Activated naive CD8-positive, alpha-beta T cell treated with anti-CD3 and anti-CD28 coated beads for 36 hours (primary cell): ENCODE results near the gene ME3. TPM values are rescaled to one million over a fixed set of nuclear protein-coding genes. Genes with fewer than 3 reads are reported as not detected.

Experiments used
- DNase-seq: peaks from one replicate; pipeline ENCODE4 v3.0.0; 2021
- H3K27ac Mint-ChIP-seq: one replicate; pipeline ENCODE4 v1.8.0; 2022; ENCODE audit warnings: mild to moderate bottlenecking, moderate library complexity, mixed read lengths
- H3K27me3 Mint-ChIP-seq: one replicate; pipeline ENCODE4 v1.8.0; 2022; ENCODE audit warnings: mild to moderate bottlenecking, mixed read lengths
- H3K36me3 Mint-ChIP-seq: one replicate; pipeline ENCODE4 v1.8.0; 2021; ENCODE audit warnings: mild to moderate bottlenecking, mixed read lengths
- H3K4me1 Mint-ChIP-seq: one replicate; pipeline ENCODE4 v1.8.0; 2021; ENCODE audit warnings: mixed read lengths
- H3K4me3 Mint-ChIP-seq: one replicate; pipeline ENCODE4 v1.8.0; 2022; ENCODE audit warnings: mild to moderate bottlenecking, moderate library complexity, mixed read lengths
- H3K9me3 Mint-ChIP-seq: one replicate; pipeline ENCODE4 v1.8.0; 2022; ENCODE audit warnings: mixed read lengths
- total RNA-seq, 2 experiments: library from RNA; stranded (reverse); gene quantifications; one replicate each; pipeline ENCODE4 v1.2.3, GENCODE V29; 2021

The ME3 gene
- total RNA-seq, 2 experiments from 2014 or later: 3.8 to 4.8 TPM

- Mint-ChIP-seq H3K4me3 (no peak overlapping the region), H3K27me3 (peaks cover 5% of the 10 kb centered on the region), H3K27ac (no peak overlapping the region), H3K9me3 (no peaks in the 10 kb centered on the region), H3K4me1 (peaks cover 8% of the 10 kb centered on the region), H3K36me3 (no peaks in the 10 kb centered on the region)
- DNase-seq: no peak
Measured at GRCh38 chr11:86490582-86490981, 181.8 kb downstream of the ME3 start.

- Mint-ChIP-seq H3K4me1 (peaks cover 8% of the 10 kb centered on the region), H3K27ac (no peak overlapping the region), H3K4me3 (no peak overlapping the region), H3K36me3 (no peaks in the 10 kb centered on the region), H3K27me3 (peaks cover 5% of the 10 kb centered on the region), H3K9me3 (no peaks in the 10 kb centered on the region)
- no peak for DNase-seq
Measured at GRCh38 chr11:86489442-86489841, 183.0 kb downstream of the ME3 start.

- H3K27ac Mint-ChIP-seq: no peak overlapping the region
- H3K27me3 Mint-ChIP-seq: peaks cover 5% of the 10 kb centered on the region
- peaks cover 8% of the 10 kb centered on the region for H3K4me1 Mint-ChIP-seq
- no peak for DNase-seq
- H3K36me3 Mint-ChIP-seq: no peaks in the 10 kb centered on the region
- H3K9me3 Mint-ChIP-seq: no peaks in the 10 kb centered on the region
- no peak overlapping the region for H3K4me3 Mint-ChIP-seq
Measured at GRCh38 chr11:86488553-86488952, 183.9 kb downstream of the ME3 start.

DNA sequence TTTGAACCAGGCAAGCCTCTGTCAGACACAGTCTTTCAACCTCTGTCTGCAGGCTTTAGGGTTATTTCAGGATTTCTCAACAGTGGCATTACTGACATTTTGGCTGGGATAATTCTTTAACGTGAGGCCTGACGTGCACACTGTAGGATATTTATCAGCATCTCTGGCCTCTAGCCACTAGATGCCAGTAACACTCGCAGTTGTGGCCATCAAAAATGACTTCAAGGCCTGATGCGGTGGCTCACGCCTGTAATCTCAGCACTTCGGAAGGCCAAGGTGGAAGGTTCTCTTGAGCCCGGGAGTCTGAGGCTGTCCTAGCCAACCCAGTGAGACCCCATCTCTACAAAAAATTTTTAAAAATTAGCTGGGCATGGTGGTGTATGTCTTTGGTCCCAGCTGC lies 184.7 kb downstream of the ME3 start:
- no peaks in the 10 kb centered on the region for H3K9me3 Mint-ChIP-seq

GRCh38 chr11:86486261-86487030 lies 186.0 kb downstream of the ME3 start:
- no peaks in the 10 kb centered on the region for H3K36me3 Mint-ChIP-seq
- H3K27me3 Mint-ChIP-seq: peaks cover 5% of the 10 kb centered on the region
- no peak overlapping the region for H3K27ac Mint-ChIP-seq
- no peak overlapping the region for H3K4me3 Mint-ChIP-seq
- H3K4me1 Mint-ChIP-seq: peaks cover 8% of the 10 kb centered on the region
- H3K9me3 Mint-ChIP-seq: no peaks in the 10 kb centered on the region
- DNase-seq: peak; percentile 11

More for the DNA sequence above, 184.7 kb downstream of the ME3 start:
- Mint-ChIP-seq H3K4me3 (no peak overlapping the region), H3K36me3 (no peaks in the 10 kb centered on the region), H3K27ac (no peak overlapping the region), H3K27me3 (peaks cover 5% of the 10 kb centered on the region), H3K4me1 (peaks cover 8% of the 10 kb centered on the region)
- no peak for DNase-seq

DNA sequence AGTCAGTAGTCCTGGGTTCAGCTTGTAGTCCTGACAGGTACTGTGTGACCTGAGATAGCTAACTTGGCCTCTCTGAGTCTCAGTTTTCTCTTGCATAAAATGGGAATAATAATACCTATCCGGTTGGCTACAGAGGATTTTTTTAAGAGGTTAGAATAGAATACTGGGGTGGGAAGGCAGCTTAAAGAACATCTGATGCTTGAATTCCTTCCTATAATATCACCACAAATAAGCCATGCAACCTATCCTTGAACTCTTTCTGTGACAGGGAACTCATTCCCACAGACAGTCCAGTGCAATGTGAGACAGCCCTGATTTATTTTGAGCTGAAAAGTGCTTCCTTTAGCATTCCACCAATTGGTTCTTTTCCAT lies 187.6 kb downstream of the ME3 start:
- Mint-ChIP-seq H3K27me3 (peaks cover 5% of the 10 kb centered on the region), H3K4me1 (peaks cover 10% of the 10 kb centered on the region), H3K27ac (no peak overlapping the region), H3K36me3 (no peaks in the 10 kb centered on the region), H3K4me3 (no peak overlapping the region), H3K9me3 (no peaks in the 10 kb centered on the region)
- DNase-seq: no peak

DNA sequence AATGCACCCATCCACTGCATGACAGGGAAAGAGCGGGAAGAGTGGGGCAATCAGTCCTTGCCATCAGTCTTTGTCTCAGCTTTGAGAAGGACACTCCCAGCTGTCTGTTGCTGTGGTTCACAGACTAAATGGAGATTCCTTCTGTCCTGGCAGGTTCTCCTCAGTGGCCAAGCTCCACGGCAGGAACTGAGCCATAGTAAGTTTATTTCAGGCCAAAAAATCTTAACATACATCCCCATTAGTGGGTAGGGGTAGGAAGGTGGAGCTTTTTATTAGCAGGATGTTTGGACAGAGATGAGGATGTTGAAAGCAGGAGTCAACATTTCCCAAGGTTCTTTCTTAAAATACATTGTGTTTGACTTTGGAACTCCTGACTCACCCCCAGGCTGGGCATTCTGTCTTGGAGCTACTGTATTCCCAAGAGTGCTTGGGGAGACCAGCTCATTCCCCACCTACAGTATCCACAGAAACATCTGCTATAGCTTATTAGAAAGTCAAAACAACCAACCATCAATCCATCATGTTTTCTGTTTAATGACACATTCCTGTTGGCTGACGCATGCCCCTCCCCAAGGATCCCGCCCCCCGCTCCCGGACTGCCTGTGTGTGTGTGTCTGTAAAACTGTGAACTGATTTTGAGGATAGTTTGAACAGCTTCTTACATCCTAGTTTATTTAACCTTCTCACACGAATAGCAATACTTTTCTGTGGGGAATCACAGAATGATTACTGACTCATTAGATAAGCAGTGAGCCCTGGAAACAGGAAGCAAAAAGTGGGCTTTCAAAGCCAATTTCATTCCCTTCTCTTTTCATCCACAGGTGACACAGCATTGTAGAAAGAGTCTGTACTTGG lies 188.2 kb downstream of the ME3 start:
- H3K9me3 Mint-ChIP-seq: no peaks in the 10 kb centered on the region
- no peaks in the 10 kb centered on the region for H3K36me3 Mint-ChIP-seq
- DNase-seq: no peak
- no peak overlapping the region for H3K27ac Mint-ChIP-seq
- H3K4me1 Mint-ChIP-seq: peaks cover 10% of the 10 kb centered on the region
- no peak overlapping the region for H3K4me3 Mint-ChIP-seq
- H3K27me3 Mint-ChIP-seq: peaks cover 5% of the 10 kb centered on the region

GRCh38 chr11:86483610-86483939 lies 188.8 kb downstream of the ME3 start:
- Mint-ChIP-seq H3K4me3 (no peak overlapping the region), H3K4me1 (peaks cover 10% of the 10 kb centered on the region), H3K9me3 (no peaks in the 10 kb centered on the region), H3K27ac (no peak overlapping the region), H3K36me3 (no peaks in the 10 kb centered on the region), H3K27me3 (peaks cover 5% of the 10 kb centered on the region)
- no peak for DNase-seq

GRCh38 chr11:86482692-86483091 lies 189.7 kb downstream of the ME3 start:
- Mint-ChIP-seq H3K27me3 (peaks cover 5% of the 10 kb centered on the region), H3K4me3 (no peak overlapping the region), H3K27ac (no peak overlapping the region), H3K9me3 (no peaks in the 10 kb centered on the region), H3K36me3 (no peaks in the 10 kb centered on the region), H3K4me1 (peaks cover 10% of the 10 kb centered on the region)
- no peak for DNase-seq

DNA sequence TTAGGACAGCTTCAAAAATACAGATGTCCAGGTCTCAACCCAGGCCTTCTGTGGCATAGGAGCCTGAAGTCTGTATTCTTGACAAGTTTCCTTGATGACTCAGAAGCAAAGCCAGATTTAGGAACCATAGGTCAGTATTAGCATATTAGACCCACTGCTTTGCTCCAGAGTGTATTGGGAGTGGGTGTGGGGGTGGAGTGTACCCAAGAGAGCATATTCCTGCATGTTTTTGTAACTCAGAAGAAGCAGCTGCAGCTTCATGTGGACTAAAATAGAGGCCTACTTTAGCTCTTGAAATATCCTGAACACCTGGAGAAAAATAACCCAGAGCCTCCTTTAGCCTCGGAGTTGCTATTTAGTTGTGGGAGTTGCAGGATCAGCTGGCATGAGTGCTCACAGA lies 191.0 kb downstream of the ME3 start:
- no peaks in the 10 kb centered on the region for H3K9me3 Mint-ChIP-seq
- H3K27me3 Mint-ChIP-seq: peaks cover 5% of the 10 kb centered on the region
- no peaks in the 10 kb centered on the region for H3K36me3 Mint-ChIP-seq
- no peak overlapping the region for H3K4me3 Mint-ChIP-seq
- H3K27ac Mint-ChIP-seq: no peak overlapping the region
- no peak for DNase-seq
- peaks cover 3% of the 10 kb centered on the region for H3K4me1 Mint-ChIP-seq

- Mint-ChIP-seq H3K27ac (no peak overlapping the region), H3K27me3 (no peaks in the 10 kb centered on the region), H3K36me3 (no peaks in the 10 kb centered on the region), H3K4me3 (no peak overlapping the region), H3K4me1 (peaks cover 2% of the 10 kb centered on the region), H3K9me3 (no peaks in the 10 kb centered on the region)
- DNase-seq: no peak
Measured at GRCh38 chr11:86478348-86478747, 194.1 kb downstream of the ME3 start.

- H3K27ac Mint-ChIP-seq: no peak overlapping the region
- no peak for DNase-seq
- no peaks in the 10 kb centered on the region for H3K36me3 Mint-ChIP-seq
- H3K9me3 Mint-ChIP-seq: no peaks in the 10 kb centered on the region
- no peaks in the 10 kb centered on the region for H3K27me3 Mint-ChIP-seq
- H3K4me1 Mint-ChIP-seq: peaks cover 2% of the 10 kb centered on the region
- H3K4me3 Mint-ChIP-seq: no peak overlapping the region
Measured at GRCh38 chr11:86477495-86478155, 194.8 kb downstream of the ME3 start.

- Mint-ChIP-seq H3K4me3 (no peak overlapping the region), H3K27ac (no peak overlapping the region), H3K4me1 (peaks cover under 1% of the 10 kb centered on the region), H3K27me3 (no peaks in the 10 kb centered on the region), H3K36me3 (peaks cover 2% of the 10 kb centered on the region), H3K9me3 (no peaks in the 10 kb centered on the region)
- no peak for DNase-seq
Measured at GRCh38 chr11:86476109-86476861, 196.1 kb downstream of the ME3 start.

GRCh38 chr11:86475027-86475426 lies 197.4 kb downstream of the ME3 start:
- peaks cover 8% of the 10 kb centered on the region for H3K4me1 Mint-ChIP-seq
- H3K36me3 Mint-ChIP-seq: peaks cover 2% of the 10 kb centered on the region
- no peaks in the 10 kb centered on the region for H3K9me3 Mint-ChIP-seq
- DNase-seq: no peak
- H3K27ac Mint-ChIP-seq: no peak overlapping the region
- H3K4me3 Mint-ChIP-seq: no peak overlapping the region
- no peaks in the 10 kb centered on the region for H3K27me3 Mint-ChIP-seq
